ENCODE data around the gene ATP6V0C.
A peak's percentile ranks its signal among the peaks of the same experiment; 100 is the strongest.

Gene ATP6V0C

GRCh38 chr16:2487903-2488531, 25.7 kb upstream of the ATP6V0C start:
- POLR2A ChIA-PET (ENCODE audit: low non-redundant PET): interaction anchor here (0.6 to 1.1 kb wide), 2 partner anchors 11 to 21 kb away, joined by 8 to 11 read pairs; no protein-coding TSS in a partner anchor
- no peak for TF ChIP-seq CTCF (conservative IDR thresholded peaks at IDR 0.05; ENCODE audit: low read depth)
- H3K27ac ChIP-seq: no peak overlapping the region
- DNase-seq (ENCODE audit: low spot score): no peak
- CTCF ChIA-PET: no interaction called here

GRCh38 chr16:2489581-2489980, 24.2 kb upstream of the ATP6V0C start:
- no peak for DNase-seq (ENCODE audit: low spot score)
- ChIA-PET POLR2A (ENCODE audit: low non-redundant PET) (no interaction called here), CTCF (interaction anchor here (0.5 kb wide), 1 partner anchor 20 kb away, joined by 3 read pairs; no protein-coding TSS in a partner anchor)
- H3K27ac ChIP-seq: no peak overlapping the region
- no peak for TF ChIP-seq CTCF (conservative IDR thresholded peaks at IDR 0.05; ENCODE audit: low read depth)

GRCh38 chr16:2490190-2491105, 23.3 kb upstream of the ATP6V0C start:
- no peak overlapping the region for H3K27ac ChIP-seq
- ChIA-PET POLR2A (ENCODE audit: low non-redundant PET) (no interaction called here), CTCF (no interaction called here)
- DNase-seq (ENCODE audit: low spot score): no peak
- no peak for TF ChIP-seq CTCF (conservative IDR thresholded peaks at IDR 0.05; ENCODE audit: low read depth)

GRCh38 chr16:2492292-2492691, 21.5 kb upstream of the ATP6V0C start:
- ChIA-PET POLR2A (ENCODE audit: low non-redundant PET) (no interaction called here), CTCF (no interaction called here)
- no peak for TF ChIP-seq CTCF (conservative IDR thresholded peaks at IDR 0.05; ENCODE audit: low read depth)
- no peak for DNase-seq (ENCODE audit: low spot score)
- peak overlapping the region; percentile 8; the same call in 1 of the 2 replicates for H3K27ac ChIP-seq

GRCh38 chr16:2493605-2494004, 20.1 kb upstream of the ATP6V0C start:
- no peak for TF ChIP-seq CTCF (conservative IDR thresholded peaks at IDR 0.05; ENCODE audit: low read depth)
- H3K27ac ChIP-seq: no peak overlapping the region
- no peak for DNase-seq (ENCODE audit: low spot score)
- POLR2A ChIA-PET (ENCODE audit: low non-redundant PET): no interaction called here
- CTCF ChIA-PET: interaction anchor here (1.3 kb wide), 1 partner anchor 9 kb away, joined by 3 read pairs; no protein-coding TSS in a partner anchor

GRCh38 chr16:2494616-2495015, 19.1 kb upstream of the ATP6V0C start:
- CTCF ChIA-PET: interaction anchor here (1.3 kb wide), 1 partner anchor 8 kb away, joined by 3 read pairs; no protein-coding TSS in a partner anchor

More at GRCh38 chr16:2494616-2495015, 19.1 kb upstream of the ATP6V0C start:
- no peak for TF ChIP-seq CTCF (conservative IDR thresholded peaks at IDR 0.05; ENCODE audit: low read depth)
- POLR2A ChIA-PET (ENCODE audit: low non-redundant PET): no interaction called here
- H3K27ac ChIP-seq: no peak overlapping the region; the same call in 1 of the 2 replicates
- no peak for DNase-seq (ENCODE audit: low spot score)
